ENCODE data around the gene SYNPO2L.

GRCh38 chr10:73634421-73634820 is 21.4 kb downstream of the SYNPO2L start:
- TF ChIP-seq CTCF (IDR thresholded peaks at IDR 0.05; ENCODE audit: poor library complexity, severe bottlenecking): no peak
- no peak for TF ChIP-seq TAF1 (IDR thresholded peaks at IDR 0.05; ENCODE audit: low read depth)
- no peak for TF ChIP-seq MXI1 (conservative IDR thresholded peaks at IDR 0.05; ENCODE audit: poor library complexity, severe bottlenecking)
- TF ChIP-seq EZH2 (IDR thresholded peaks at IDR 0.05; ENCODE audit: borderline replicate concordance, insufficient read depth, low read length, poor library complexity, severe bottlenecking): no peak
- TF ChIP-seq EP300 (conservative IDR thresholded peaks at IDR 0.05; ENCODE audit: poor library complexity, severe bottlenecking): no peak
- TF ChIP-seq RAD21 (conservative IDR thresholded peaks at IDR 0.05): no peak
- TF ChIP-seq, protein P1, sequence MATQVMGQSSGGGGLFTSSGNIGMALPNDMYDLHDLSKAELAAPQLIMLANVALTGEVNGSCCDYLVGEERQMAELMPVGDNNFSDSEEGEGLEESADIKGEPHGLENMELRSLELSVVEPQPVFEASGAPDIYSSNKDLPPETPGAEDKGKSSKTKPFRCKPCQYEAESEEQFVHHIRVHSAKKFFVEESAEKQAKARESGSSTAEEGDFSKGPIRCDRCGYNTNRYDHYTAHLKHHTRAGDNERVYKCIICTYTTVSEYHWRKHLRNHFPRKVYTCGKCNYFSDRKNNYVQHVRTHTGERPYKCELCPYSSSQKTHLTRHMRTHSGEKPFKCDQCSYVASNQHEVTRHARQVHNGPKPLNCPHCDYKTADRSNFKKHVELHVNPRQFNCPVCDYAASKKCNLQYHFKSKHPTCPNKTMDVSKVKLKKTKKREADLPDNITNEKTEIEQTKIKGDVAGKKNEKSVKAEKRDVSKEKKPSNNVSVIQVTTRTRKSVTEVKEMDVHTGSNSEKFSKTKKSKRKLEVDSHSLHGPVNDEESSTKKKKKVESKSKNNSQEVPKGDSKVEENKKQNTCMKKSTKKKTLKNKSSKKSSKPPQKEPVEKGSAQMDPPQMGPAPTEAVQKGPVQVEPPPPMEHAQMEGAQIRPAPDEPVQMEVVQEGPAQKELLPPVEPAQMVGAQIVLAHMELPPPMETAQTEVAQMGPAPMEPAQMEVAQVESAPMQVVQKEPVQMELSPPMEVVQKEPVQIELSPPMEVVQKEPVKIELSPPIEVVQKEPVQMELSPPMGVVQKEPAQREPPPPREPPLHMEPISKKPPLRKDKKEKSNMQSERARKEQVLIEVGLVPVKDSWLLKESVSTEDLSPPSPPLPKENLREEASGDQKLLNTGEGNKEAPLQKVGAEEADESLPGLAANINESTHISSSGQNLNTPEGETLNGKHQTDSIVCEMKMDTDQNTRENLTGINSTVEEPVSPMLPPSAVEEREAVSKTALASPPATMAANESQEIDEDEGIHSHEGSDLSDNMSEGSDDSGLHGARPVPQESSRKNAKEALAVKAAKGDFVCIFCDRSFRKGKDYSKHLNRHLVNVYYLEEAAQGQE (IDR thresholded peaks at IDR 0.05; ENCODE audit: borderline replicate concordance): no peak
- no peak for TF ChIP-seq POLR2AphosphoS5 (IDR thresholded peaks at IDR 0.05)
